Measurements from ENCODE around the gene ANTKMT.

DNA sequence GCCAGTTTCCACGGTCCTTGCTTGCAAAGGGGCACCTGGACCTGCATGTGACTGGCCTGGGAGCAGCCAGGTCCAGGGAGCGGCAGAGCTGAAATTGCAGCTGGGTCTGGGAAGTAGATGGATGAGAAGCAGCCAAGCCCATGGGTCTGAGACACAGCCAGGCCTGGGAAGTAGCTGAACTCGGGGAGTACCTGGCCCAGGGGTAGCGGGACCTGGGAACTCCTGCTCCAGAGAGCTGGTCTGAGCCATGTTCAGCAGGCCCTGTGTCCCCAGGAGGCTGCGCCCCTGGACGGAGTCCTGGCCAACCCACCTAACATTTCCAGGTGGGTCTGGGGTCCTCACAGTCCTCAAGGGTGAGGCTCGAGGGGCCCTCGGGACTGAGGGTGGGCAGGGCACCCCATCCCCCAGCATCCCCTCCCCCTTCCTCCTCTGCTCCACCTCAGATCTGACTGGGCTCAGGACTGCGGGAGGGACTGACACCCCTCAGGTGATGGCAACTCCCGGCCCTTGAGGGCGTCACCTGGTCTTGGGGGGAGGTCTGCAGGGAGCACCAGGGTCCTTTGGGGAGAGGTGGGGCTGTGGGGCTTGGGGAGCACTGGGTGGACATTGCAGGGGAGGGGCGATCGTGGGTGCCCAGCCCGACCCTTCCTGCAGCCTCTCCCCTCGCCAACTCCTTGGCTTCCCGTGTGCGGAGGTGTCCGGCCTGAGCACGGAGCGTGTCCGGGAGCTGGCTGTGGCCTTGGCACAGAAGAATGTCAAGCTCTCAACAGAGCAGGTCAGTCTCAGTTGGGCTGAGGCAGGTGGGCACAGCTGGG lies 42.6 kb downstream of the ANTKMT start:
- TF ChIP-seq CTCF (IDR thresholded peaks at IDR 0.05; ENCODE audit: insufficient read depth, low read length) (no peak), POLR2AphosphoS5 (IDR thresholded peaks at IDR 0.05; ENCODE audit: low read depth) (no peak)
- TF ChIP-seq, protein P1, sequence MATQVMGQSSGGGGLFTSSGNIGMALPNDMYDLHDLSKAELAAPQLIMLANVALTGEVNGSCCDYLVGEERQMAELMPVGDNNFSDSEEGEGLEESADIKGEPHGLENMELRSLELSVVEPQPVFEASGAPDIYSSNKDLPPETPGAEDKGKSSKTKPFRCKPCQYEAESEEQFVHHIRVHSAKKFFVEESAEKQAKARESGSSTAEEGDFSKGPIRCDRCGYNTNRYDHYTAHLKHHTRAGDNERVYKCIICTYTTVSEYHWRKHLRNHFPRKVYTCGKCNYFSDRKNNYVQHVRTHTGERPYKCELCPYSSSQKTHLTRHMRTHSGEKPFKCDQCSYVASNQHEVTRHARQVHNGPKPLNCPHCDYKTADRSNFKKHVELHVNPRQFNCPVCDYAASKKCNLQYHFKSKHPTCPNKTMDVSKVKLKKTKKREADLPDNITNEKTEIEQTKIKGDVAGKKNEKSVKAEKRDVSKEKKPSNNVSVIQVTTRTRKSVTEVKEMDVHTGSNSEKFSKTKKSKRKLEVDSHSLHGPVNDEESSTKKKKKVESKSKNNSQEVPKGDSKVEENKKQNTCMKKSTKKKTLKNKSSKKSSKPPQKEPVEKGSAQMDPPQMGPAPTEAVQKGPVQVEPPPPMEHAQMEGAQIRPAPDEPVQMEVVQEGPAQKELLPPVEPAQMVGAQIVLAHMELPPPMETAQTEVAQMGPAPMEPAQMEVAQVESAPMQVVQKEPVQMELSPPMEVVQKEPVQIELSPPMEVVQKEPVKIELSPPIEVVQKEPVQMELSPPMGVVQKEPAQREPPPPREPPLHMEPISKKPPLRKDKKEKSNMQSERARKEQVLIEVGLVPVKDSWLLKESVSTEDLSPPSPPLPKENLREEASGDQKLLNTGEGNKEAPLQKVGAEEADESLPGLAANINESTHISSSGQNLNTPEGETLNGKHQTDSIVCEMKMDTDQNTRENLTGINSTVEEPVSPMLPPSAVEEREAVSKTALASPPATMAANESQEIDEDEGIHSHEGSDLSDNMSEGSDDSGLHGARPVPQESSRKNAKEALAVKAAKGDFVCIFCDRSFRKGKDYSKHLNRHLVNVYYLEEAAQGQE (IDR thresholded peaks at IDR 0.05; ENCODE audit: insufficient replicate concordance, low read depth): no peak

Measured in HL-60 (cell line).